Subcutaneous adipose tissue (tissue), 4 donors: ENCODE data around the gene DUOX1. TPM values are rescaled to one million over a fixed set of nuclear protein-coding genes. Genes with fewer than 3 reads are reported as not detected.

Experiments
- CTCF ChIP-seq: fragments of 450-650 bp; IDR thresholded peaks from one replicate; pipeline ENCODE4 v1.5.1; 2016; ENCODE audit warnings: low read depth, mild to moderate bottlenecking, control low read depth, antibody characterized with exemption, moderate library complexity
- total RNA-seq, 4 donors: library from RNA; depleted of rRNA; stranded (reverse); fragments of >200 nt; gene quantifications; one replicate each; pipeline ENCODE4 v1.1.0, GENCODE V29; 2016

DUOX1 gene
- total RNA-seq, 4 donors from 2014 or later = 0.44 to 0.85 (median 0.57) TPM; not detected in 1

- no peak for TF ChIP-seq CTCF
Measured at GRCh38 chr15:45201869-45202268, 72.1 kb downstream of the DUOX1 start.

- no peak for TF ChIP-seq CTCF
Measured at GRCh38 chr15:45203182-45203581, 73.4 kb downstream of the DUOX1 start.

GRCh38 chr15:45205192-45205591, 75.4 kb downstream of the DUOX1 start:
- TF ChIP-seq CTCF = no peak

GRCh38 chr15:45212493-45212892, 82.7 kb downstream of the DUOX1 start:
- no peak for TF ChIP-seq CTCF

Other genes with a start within 250 kb of the DUOX1 start
- gene TERB2, start 173.3 kb upstream of the DUOX1 start, total RNA-seq = not detected
- 1 to 10 TPM; 1.9 to 7.3 (median 4.7) TPM for gene SORD, start 106.8 kb upstream of the DUOX1 start, total RNA-seq
- gene DUOX2, start 15.8 kb upstream of the DUOX1 start, total RNA-seq = under 1 TPM in 3 of 4 donors, not detected in 1; under 0.01 to 0.22 (median under 0.01) TPM
- gene DUOXA2, start 15.7 kb upstream of the DUOX1 start, total RNA-seq = not detected
- gene DUOXA1, start 115 bp upstream of the DUOX1 start, total RNA-seq = 1 to 10 TPM in 1 of 4 donors, under 1 TPM in 2, not detected in 1; 0.44 to 1.1 (median 0.51) TPM
- gene SHF, start 58.0 kb downstream of the DUOX1 start, total RNA-seq = 1 to 10 TPM in 3 of 4 donors, under 1 TPM in 1; 0.33 to 7.5 (median 3.7) TPM
- not detected for gene SLC28A2, start 122.2 kb downstream of the DUOX1 start, total RNA-seq
- gene GATM, start 248.6 kb downstream of the DUOX1 start, total RNA-seq = 10 to 100 TPM; 14.8 to 28.6 (median 24.7) TPM